Upper lobe of left lung (tissue), 6 donors: ENCODE results near the gene HBZ. TPM values are rescaled to one million over a fixed set of nuclear protein-coding genes. Genes with fewer than 3 reads are reported as not detected.
"Not testable (repeated sequence)": the region's sequence is repeated elsewhere in the genome, so short reads cannot be mapped to it uniquely, and the experiment has no call there.

Source experiments
- ATAC-seq, 2 donors: fragments of 200-7000 bp; cut with Tn5 transposase; one replicate each; pipeline ENCODE4 v1.9.1; 2022; ENCODE audit warnings: mild to moderate bottlenecking in 2 of 2, moderate library complexity in 2 of 2; ENCODE audit not compliant: low FRiP score in 2 of 2
- DNase-seq, 2 donors: peaks; one replicate each; pipeline ENCODE4 v3.0.0-alpha.2; 2019 to 2020
- H3K27ac ChIP-seq, 4 donors: fragments of 200-600 bp; sonication (generic); one replicate each; pipeline ENCODE4 v1.5.1; 2016 to 2019
- H3K27me3 ChIP-seq, 4 donors: fragments of 200-600 bp; sonication (generic); one replicate each; pipeline ENCODE4 v1.5.1; 2017 to 2019
- H3K36me3 ChIP-seq, 4 donors: fragments of 200-600 bp; sonication (generic); one replicate each; pipeline ENCODE4 v1.5.1; 2016 to 2019
- H3K4me1 ChIP-seq, 4 donors: fragments of 200-600 bp; sonication (generic); one replicate each; pipeline ENCODE4 v1.5.1; 2018 to 2019
- H3K4me3 ChIP-seq, 4 donors: fragments of 200-600 bp; sonication (generic); one replicate each; pipeline ENCODE4 v1.5.1; 2017 to 2019; ENCODE audit warnings: mild to moderate bottlenecking in 2 of 4, moderate library complexity in 1 of 4
- H3K9me3 ChIP-seq, 4 donors: fragments of 200-600 bp; sonication (generic); one replicate each; pipeline ENCODE4 v1.5.1; 2018 to 2019
- EP300 ChIP-seq, 4 donors: sonication (generic); formaldehyde crosslinking; IDR thresholded peaks; one replicate each; pipeline ENCODE4 v1.5.1; 2017; ENCODE audit warnings: antibody characterized with exemption in 4 of 4, control low read depth in 2 of 4
- POLR2A ChIP-seq, 4 donors: fragments of 450-650 bp; IDR thresholded peaks; one replicate each; pipeline ENCODE4 v1.5.1; 2016 to 2017; ENCODE audit warnings: antibody characterized with exemption in 4 of 4, mild to moderate bottlenecking in 2 of 4
- POLR2AphosphoS5 ChIP-seq, 2 donors: sonication (generic); formaldehyde crosslinking; IDR thresholded peaks; one replicate each; pipeline ENCODE4 v1.5.1; 2017; ENCODE audit warnings: antibody characterized with exemption in 2 of 2
- WGBS, 2 donors: methylation state at CpG; one replicate each; pipeline ENCODE4 v1.1.5; 2017 to 2018; 5-methylcytosine and 5-hydroxymethylcytosine counted together
- total RNA-seq, 6 donors: library from RNA; depleted of rRNA in 4 of 6; stranded (reverse); fragments of >200 nt in 4 of 6; gene quantifications; one replicate each; pipeline versions ENCODE4 v1.1.0 to v1.2.1, GENCODE V29; 2016 to 2021
- TF ChIP-seq, protein P1 (sequence below), 6 experiments: fragments of 450-650 bp in 4 of 6; fragments of 200-600 bp in 2 of 6; sonication (generic) in 2 of 6; IDR thresholded peaks; one replicate each; pipeline ENCODE4 v1.5.1; 2016 to 2019; ENCODE audit warnings: antibody characterized with exemption in 6 of 6
- donor health status: DM: no; HTN: no; CAD: no; lungs with moderate emphysema.
- donor health status: DM: no; HTN: yes; CAD: no; lungs with severe emphysema.

HBZ gene
- total RNA-seq, 6 donors from 2014 or later: 1.1 to 1.2 TPM; not detected in 4

DNA sequence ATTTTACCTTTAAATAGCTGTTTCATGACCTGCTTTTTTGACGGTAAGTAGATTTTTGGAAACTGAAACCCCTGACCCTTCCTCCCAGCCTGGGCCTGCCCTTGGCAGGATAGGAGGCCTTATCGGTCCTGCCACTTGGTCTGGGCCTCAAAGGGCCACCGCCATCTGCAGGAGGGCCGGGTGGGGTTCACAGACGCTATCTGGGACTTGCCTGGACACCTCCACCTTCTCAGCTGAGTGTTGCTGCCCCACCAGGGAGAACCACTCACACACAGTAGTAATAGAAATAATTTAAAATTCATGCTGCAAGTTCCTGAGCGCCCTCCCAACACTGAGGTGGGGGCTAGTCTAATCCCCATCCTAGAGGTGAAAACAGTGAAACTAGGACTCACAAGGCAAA lies 9.4 kb upstream of the HBZ start:
- Histone ChIP-seq H3K27me3 (no peaks in the 10 kb centered on the region), H3K4me1 (peaks cover 0 to 9% (median 2%) of the 10 kb centered on the region in 4 donors), H3K4me3 (no peak overlapping the region), H3K36me3 (no peaks in the 10 kb centered on the region), H3K9me3 (no peaks in the 10 kb centered on the region), H3K27ac (no peak overlapping the region)
- TF ChIP-seq, protein P1, sequence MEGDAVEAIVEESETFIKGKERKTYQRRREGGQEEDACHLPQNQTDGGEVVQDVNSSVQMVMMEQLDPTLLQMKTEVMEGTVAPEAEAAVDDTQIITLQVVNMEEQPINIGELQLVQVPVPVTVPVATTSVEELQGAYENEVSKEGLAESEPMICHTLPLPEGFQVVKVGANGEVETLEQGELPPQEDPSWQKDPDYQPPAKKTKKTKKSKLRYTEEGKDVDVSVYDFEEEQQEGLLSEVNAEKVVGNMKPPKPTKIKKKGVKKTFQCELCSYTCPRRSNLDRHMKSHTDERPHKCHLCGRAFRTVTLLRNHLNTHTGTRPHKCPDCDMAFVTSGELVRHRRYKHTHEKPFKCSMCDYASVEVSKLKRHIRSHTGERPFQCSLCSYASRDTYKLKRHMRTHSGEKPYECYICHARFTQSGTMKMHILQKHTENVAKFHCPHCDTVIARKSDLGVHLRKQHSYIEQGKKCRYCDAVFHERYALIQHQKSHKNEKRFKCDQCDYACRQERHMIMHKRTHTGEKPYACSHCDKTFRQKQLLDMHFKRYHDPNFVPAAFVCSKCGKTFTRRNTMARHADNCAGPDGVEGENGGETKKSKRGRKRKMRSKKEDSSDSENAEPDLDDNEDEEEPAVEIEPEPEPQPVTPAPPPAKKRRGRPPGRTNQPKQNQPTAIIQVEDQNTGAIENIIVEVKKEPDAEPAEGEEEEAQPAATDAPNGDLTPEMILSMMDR (IDR thresholded peaks at IDR 0.05): no peak
- TF ChIP-seq EP300 (IDR thresholded peaks at IDR 0.05): no peak
- no peak for TF ChIP-seq POLR2AphosphoS5 (IDR thresholded peaks at IDR 0.05)
- no peak for TF ChIP-seq POLR2A (IDR thresholded peaks at IDR 0.05)
- 85 to 90% methylated on average over 6 of the region's 6 CpGs for WGBS, 2 donors
- ATAC-seq (no peak), DNase-seq (no peak)

DNA sequence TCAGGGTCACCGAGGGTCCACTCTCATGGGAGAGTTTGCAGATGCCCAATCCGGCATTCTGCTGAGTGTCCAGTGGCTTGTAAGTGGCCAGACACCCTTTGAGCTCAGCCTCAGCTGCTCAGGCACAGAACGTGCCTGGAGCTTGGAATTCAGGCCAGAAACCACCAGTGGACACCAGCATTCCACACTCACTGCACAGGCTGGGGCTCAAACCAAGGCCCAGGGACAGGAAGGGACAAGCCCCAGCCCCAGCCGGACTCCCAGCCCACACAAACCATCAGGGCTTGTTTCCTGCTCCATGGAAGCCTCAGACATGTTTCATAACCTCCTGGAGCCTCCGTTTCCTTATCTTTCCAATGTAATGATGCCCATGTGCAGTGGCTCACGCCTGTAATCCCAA lies 9.0 kb upstream of the HBZ start:
- Histone ChIP-seq H3K27me3 (no peaks in the 10 kb centered on the region), H3K27ac (no peak overlapping the region), H3K9me3 (no peaks in the 10 kb centered on the region), H3K4me3 (no peak overlapping the region), H3K36me3 (no peaks in the 10 kb centered on the region), H3K4me1 (peaks cover 0 to 9% (median 2%) of the 10 kb centered on the region in 4 donors)
- 61 to 77% methylated on average over 5 to 6 of the region's 6 CpGs for WGBS, 2 donors
- no peak for ATAC-seq
- no peak for TF ChIP-seq POLR2A (IDR thresholded peaks at IDR 0.05)
- TF ChIP-seq, protein P1 (IDR thresholded peaks at IDR 0.05): no peak
- no peak for TF ChIP-seq EP300 (IDR thresholded peaks at IDR 0.05)
- no peak for TF ChIP-seq POLR2AphosphoS5 (IDR thresholded peaks at IDR 0.05)
- no peak for DNase-seq

DNA sequence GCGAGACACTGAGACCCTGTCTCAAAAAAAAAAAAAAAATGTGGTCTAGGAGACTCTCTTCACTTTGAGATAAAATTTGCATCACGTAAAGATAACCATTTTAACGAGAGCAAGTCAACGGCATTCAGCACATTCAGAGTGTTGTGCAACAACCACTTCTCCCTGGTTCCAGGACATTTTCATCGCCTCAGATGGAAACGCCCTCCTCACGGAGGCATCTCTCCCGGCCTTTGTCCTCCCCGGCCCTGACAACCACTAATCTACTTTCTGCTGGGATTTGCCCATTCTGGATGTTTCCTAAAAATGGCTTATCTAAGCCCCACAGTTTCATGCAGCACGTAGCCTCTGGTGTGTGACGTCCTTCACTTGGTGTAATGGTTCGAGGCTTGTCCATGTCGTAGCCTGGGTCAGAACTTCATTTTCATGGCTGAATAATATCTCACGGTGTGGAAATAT lies 7.6 kb upstream of the HBZ start:
- 73 to 81% methylated on average over 14 of the region's 14 CpGs for WGBS, 2 donors

DNA sequence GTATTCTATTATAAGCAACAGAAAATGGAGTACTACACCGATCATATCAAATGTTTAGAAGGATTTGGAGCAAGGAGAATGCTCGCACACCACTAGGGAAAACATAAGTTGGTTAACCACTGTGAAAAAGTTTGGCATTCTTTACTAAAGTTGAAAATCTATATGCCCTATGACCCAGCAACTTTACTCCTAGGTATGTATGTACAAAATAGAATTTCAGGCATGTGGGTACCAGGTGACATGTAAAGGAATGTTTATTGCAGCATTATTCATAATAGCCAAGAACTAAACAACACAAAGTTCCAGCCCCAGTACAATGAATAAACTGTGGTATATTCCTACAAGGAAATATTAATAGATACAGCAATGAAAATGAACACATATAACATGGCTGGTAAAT lies 5.8 kb upstream of the HBZ start:
- ATAC-seq (no peak), DNase-seq (no peak)
- Histone ChIP-seq H3K36me3 (no peaks in the 10 kb centered on the region), H3K27ac (no peak overlapping the region), H3K27me3 (no peaks in the 10 kb centered on the region), H3K4me1 (no peaks in the 10 kb centered on the region), H3K4me3 (no peak overlapping the region), H3K9me3 (no peaks in the 10 kb centered on the region)
- TF ChIP-seq, protein P1 (IDR thresholded peaks at IDR 0.05): no peak
- TF ChIP-seq EP300 (IDR thresholded peaks at IDR 0.05) (no peak), POLR2AphosphoS5 (IDR thresholded peaks at IDR 0.05) (no peak), POLR2A (IDR thresholded peaks at IDR 0.05) (no peak)
- 81 to 86% methylated on average over 2 of the region's 2 CpGs for WGBS, 2 donors

More for the DNA sequence above, 7.6 kb upstream of the HBZ start:
- Histone ChIP-seq H3K27ac (no peak overlapping the region), H3K36me3 (no peaks in the 10 kb centered on the region), H3K4me1 (no peaks in the 10 kb centered on the region), H3K27me3 (no peaks in the 10 kb centered on the region), H3K9me3 (no peaks in the 10 kb centered on the region), H3K4me3 (no peak overlapping the region)
- no peak for ATAC-seq
- DNase-seq: no peak
- TF ChIP-seq POLR2A (IDR thresholded peaks at IDR 0.05) (no peak), EP300 (IDR thresholded peaks at IDR 0.05) (no peak), POLR2AphosphoS5 (IDR thresholded peaks at IDR 0.05) (no peak)
- TF ChIP-seq, protein P1 (IDR thresholded peaks at IDR 0.05): no peak

DNA sequence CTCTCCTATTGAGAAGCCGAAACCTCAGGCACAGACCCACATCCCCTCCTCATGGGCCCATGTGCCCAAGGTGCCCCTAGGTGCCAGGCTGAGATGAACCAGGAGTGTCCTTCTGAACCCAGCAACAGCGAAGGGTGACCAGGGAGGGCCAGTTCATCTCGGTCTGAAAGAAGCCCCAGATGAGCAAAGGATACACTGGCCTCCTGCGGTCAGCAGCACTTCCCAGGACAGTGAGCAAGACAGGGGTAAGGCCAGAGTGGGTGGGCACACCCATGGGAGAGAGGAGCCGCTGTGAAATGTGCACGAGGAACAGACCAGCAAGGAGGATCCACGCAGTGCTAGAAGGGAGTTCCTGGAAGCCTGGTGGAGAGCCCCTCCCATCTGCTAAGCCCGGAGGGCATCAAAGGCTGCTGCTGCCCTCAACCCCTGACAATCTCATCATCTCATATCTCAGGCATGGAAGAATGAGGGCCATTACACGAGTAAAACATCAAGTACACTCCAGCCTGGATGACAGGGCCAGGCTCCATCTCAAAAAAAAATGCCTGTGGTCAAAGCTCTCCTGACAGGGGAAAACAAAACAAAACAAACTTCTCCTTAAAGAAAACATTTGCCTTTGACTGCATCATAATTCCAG lies 3.3 kb upstream of the HBZ start:
- no peak overlapping the region for H3K4me3 ChIP-seq
- no peaks in the 10 kb centered on the region for H3K36me3 ChIP-seq
- no peak for DNase-seq
- no peaks in the 10 kb centered on the region for H3K9me3 ChIP-seq
- H3K27me3 ChIP-seq: no peaks in the 10 kb centered on the region
- peak; percentile 23 to 38 for ATAC-seq
- H3K27ac ChIP-seq: no peak overlapping the region
- TF ChIP-seq EP300 (IDR thresholded peaks at IDR 0.05) (no peak), POLR2AphosphoS5 (IDR thresholded peaks at IDR 0.05) (no peak), POLR2A (IDR thresholded peaks at IDR 0.05) (no peak)
- TF ChIP-seq, protein P1 (IDR thresholded peaks at IDR 0.05): no peak
- peaks cover 0 to under 1% (median under 1%) of the 10 kb centered on the region in 4 donors for H3K4me1 ChIP-seq
- 37 to 48% methylated on average over 5 to 9 of the region's 9 CpGs for WGBS, 2 donors

DNA sequence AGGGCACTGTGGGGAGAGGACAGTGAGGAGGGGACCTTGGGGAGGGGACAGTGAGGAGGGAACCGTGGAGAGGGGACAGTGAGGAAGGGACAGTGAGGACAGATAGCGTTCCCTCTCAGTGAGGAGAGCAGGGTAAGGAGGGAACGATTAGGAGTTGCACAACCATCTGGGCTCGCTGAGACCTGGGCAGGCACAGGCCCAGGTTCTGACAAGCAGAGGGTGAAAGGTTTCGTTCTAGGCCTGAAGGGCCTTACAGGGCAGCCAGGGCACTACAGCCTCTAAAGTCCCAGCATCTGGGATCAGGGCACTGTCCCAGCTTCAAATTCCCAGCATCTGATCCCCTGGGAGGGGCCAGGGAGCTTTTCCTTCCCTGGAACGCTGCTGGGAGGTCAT lies 681 bp downstream of the HBZ start:
- H3K27ac ChIP-seq: peak overlapping the region in 1 of 4 donors; percentile 39
- not testable (repeated sequence) for H3K27me3 ChIP-seq, H3K9me3 ChIP-seq, H3K36me3 ChIP-seq, DNase-seq, H3K4me3 ChIP-seq, ATAC-seq
- peaks cover 8 to 11% (median 10%) of the 10 kb centered on the region in 4 donors for H3K4me1 ChIP-seq
- WGBS, 2 donors: 49 to 56% methylated on average over 4 of the region's 6 CpGs

DNA sequence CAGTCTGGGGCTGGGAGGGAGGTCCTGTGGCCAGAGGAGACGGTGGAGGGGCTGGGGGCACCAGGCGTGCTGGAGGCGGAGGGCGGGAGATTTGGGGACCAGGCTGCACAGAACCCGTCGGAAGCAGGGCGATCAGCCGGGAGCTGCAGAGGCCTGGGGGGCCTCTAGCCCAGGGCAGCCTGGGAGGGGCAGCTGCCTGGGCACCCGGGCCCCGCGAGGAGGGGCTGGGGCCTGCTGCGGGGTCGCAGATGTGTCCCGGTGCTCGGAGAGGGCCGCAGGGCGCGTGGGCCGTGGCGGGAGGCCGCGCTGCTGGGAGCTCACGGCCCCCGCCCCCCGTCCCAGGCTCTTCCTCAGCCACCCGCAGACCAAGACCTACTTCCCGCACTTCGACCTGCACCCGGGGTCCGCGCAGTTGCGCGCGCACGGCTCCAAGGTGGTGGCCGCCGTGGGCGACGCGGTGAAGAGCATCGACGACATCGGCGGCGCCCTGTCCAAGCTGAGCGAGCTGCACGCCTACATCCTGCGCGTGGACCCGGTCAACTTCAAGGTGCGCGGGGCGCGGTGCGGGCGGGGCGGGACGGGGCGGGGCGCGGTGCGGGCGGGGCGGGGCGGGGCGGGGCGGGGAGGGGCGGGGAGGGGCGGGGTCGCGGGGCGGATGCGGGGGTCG lies 1.2 kb downstream of the HBZ start:
- WGBS, 2 donors: no CpG with 5 or more reads among the region's 74 CpGs
- H3K27me3 ChIP-seq, H3K9me3 ChIP-seq, H3K36me3 ChIP-seq, DNase-seq, H3K27ac ChIP-seq: not testable (repeated sequence)
- peak in 1 of 2 donors; percentile 4 for ATAC-seq
- Histone ChIP-seq H3K4me3 (peak overlapping the region in 1 of 4 donors; percentile 32), H3K4me1 (peaks cover 8 to 11% (median 10%) of the 10 kb centered on the region in 4 donors)
